HEK293 (cell line): ENCODE data around the gene IRF2BPL.

Experiments
- ATF2 ChIP-seq: fragments of 450-650 bp; formaldehyde crosslinking; IDR thresholded peaks from 2 replicates; pipeline ENCODE4 v1.5.1; 2016; ENCODE audit warnings: missing biosample characterization, missing genetic modification characterization, low read depth
- BCL11A ChIP-seq: fragments of 450-650 bp; formaldehyde crosslinking; IDR thresholded peaks from 2 replicates; pipeline ENCODE4 v1.5.1; 2016; ENCODE audit warnings: low read depth, missing biosample characterization, missing genetic modification characterization
- GFI1B ChIP-seq: fragments of 450-650 bp; formaldehyde crosslinking; IDR thresholded peaks from 2 replicates; pipeline ENCODE4 v1.5.1; 2016; ENCODE audit warnings: missing biosample characterization, missing genetic modification characterization
- IKZF3 ChIP-seq: fragments of 450-650 bp; IDR thresholded peaks from 2 replicates; pipeline ENCODE4 v1.5.0; 2018; ENCODE audit warnings: missing biosample characterization, mild to moderate bottlenecking, missing genetic modification characterization, moderate library complexity
- INSM2 ChIP-seq: fragments of 450-650 bp; formaldehyde crosslinking; IDR thresholded peaks from 2 replicates; pipeline ENCODE4 v1.5.1; 2016; ENCODE audit warnings: missing biosample characterization, missing genetic modification characterization
- KLF1 ChIP-seq: fragments of 450-650 bp; formaldehyde crosslinking; IDR thresholded peaks from 2 replicates; pipeline ENCODE4 v1.5.1; 2016; ENCODE audit warnings: missing biosample characterization, missing genetic modification characterization
- PRDM10 ChIP-seq: fragments of 450-650 bp; formaldehyde crosslinking; IDR thresholded peaks from 2 replicates; pipeline ENCODE4 v1.5.1; 2016; ENCODE audit warnings: missing biosample characterization, missing genetic modification characterization
- YY2 ChIP-seq: fragments of 450-650 bp; formaldehyde crosslinking; IDR thresholded peaks from 2 replicates; pipeline ENCODE4 v1.5.1; 2016; ENCODE audit warnings: missing biosample characterization, missing genetic modification characterization
- ZBTB10 ChIP-seq: fragments of 450-650 bp; formaldehyde crosslinking; IDR thresholded peaks from 2 replicates; pipeline ENCODE4 v1.5.1; 2016; ENCODE audit warnings: missing biosample characterization, missing genetic modification characterization
- ZBTB48 ChIP-seq: fragments of 450-650 bp; formaldehyde crosslinking; IDR thresholded peaks from 2 replicates; pipeline ENCODE4 v1.5.1; 2016; ENCODE audit warnings: missing biosample characterization, missing genetic modification characterization
- ZNF133 ChIP-seq: fragments of 450-650 bp; formaldehyde crosslinking; IDR thresholded peaks from 2 replicates; pipeline ENCODE4 v1.5.1; 2016; ENCODE audit warnings: missing biosample characterization, missing genetic modification characterization
- ZNF157 ChIP-seq: fragments of 450-650 bp; formaldehyde crosslinking; IDR thresholded peaks from 2 replicates; pipeline ENCODE4 v1.5.1; 2016; ENCODE audit warnings: missing biosample characterization, missing genetic modification characterization
- ZNF169 ChIP-seq: fragments of 450-650 bp; formaldehyde crosslinking; IDR thresholded peaks from 2 replicates; pipeline ENCODE4 v1.5.1; 2016; ENCODE audit warnings: missing biosample characterization, missing genetic modification characterization
- ZNF175 ChIP-seq: fragments of 450-650 bp; formaldehyde crosslinking; IDR thresholded peaks from 2 replicates; pipeline ENCODE4 v1.5.1; 2016; ENCODE audit warnings: missing biosample characterization, missing genetic modification characterization
- ZNF280C ChIP-seq: fragments of 450-650 bp; formaldehyde crosslinking; IDR thresholded peaks from 2 replicates; pipeline ENCODE4 v1.5.1; 2016; ENCODE audit warnings: missing biosample characterization, missing genetic modification characterization
- ZNF292 ChIP-seq: fragments of 450-650 bp; formaldehyde crosslinking; IDR thresholded peaks from 2 replicates; pipeline ENCODE4 v1.5.1; 2016; ENCODE audit warnings: low read depth, missing biosample characterization, missing genetic modification characterization, borderline replicate concordance
- ZNF37A ChIP-seq: fragments of 450-650 bp; IDR thresholded peaks from 2 replicates; pipeline ENCODE4 v1.5.1; 2018; ENCODE audit warnings: missing biosample characterization, missing genetic modification characterization
- ZNF398 ChIP-seq: fragments of 450-650 bp; formaldehyde crosslinking; IDR thresholded peaks from 2 replicates; pipeline ENCODE4 v1.5.1; 2017; ENCODE audit warnings: missing biosample characterization, missing genetic modification characterization
- ZNF423 ChIP-seq: fragments of 450-650 bp; formaldehyde crosslinking; IDR thresholded peaks from 2 replicates; pipeline ENCODE4 v1.5.1; 2016; ENCODE audit warnings: missing biosample characterization, missing genetic modification characterization
- ZNF449 ChIP-seq: fragments of 450-650 bp; formaldehyde crosslinking; IDR thresholded peaks from 2 replicates; pipeline ENCODE4 v1.5.1; 2017; ENCODE audit warnings: missing biosample characterization, mild to moderate bottlenecking, missing genetic modification characterization, moderate library complexity
- ZNF645 ChIP-seq: fragments of 450-650 bp; formaldehyde crosslinking; IDR thresholded peaks from 2 replicates; pipeline ENCODE4; 2016; ENCODE audit warnings: missing biosample characterization, missing genetic modification characterization
- ZNF664 ChIP-seq: fragments of 450-650 bp; formaldehyde crosslinking; IDR thresholded peaks from 2 replicates; pipeline ENCODE4 v1.5.1; 2016; ENCODE audit warnings: missing biosample characterization, missing genetic modification characterization

IRF2BPL gene

GRCh38 chr14:77032844-77033621 lies 4.5 kb upstream of the IRF2BPL start (continued):
- TF ChIP-seq ZBTB10 (no peak; the same call in none of the 2 replicates), ZNF133 (tag by site-specific recombination) (no peak), ZNF157 (tag by site-specific recombination) (no peak), ZNF175 (tag by site-specific recombination) (no peak), ZNF292 (no peak), ZNF423 (tag by site-specific recombination) (peak; percentile 76), KLF1 (tag by site-specific recombination) (no peak; the same call in 1 of the 2 replicates), ZNF664 (tag by site-specific recombination) (0 out of 2 replicates have a peak, but pooled peaks have one; percentile 39), ZNF645 (no peak), PRDM10 (0 out of 2 replicates have a peak, but pooled peaks have one; percentile 20), INSM2 (peak; percentile 81), ZNF280C (tag by site-specific recombination) (no peak), IKZF3 (tag by site-specific recombination) (peak; percentile 92), BCL11A (tag by site-specific recombination) (peak; percentile 72; the same call in 1 of the 2 replicates), YY2 (tag by site-specific recombination) (no peak), ZNF449 (tag by site-specific recombination) (peak; percentile 89), ZBTB48 (peak; percentile 84), ATF2 (tag by site-specific recombination) (0 out of 2 replicates have a peak, but pooled peaks have one; percentile 30), ZNF398 (tag by site-specific recombination) (peak; percentile 71), ZNF37A (tag by site-specific recombination) (no peak), GFI1B (tag by site-specific recombination) (peak; percentile 80), ZNF169 (tag by site-specific recombination) (no peak)
